ENCODE results near the gene HOXB6.

The HOXB6 gene

DNA sequence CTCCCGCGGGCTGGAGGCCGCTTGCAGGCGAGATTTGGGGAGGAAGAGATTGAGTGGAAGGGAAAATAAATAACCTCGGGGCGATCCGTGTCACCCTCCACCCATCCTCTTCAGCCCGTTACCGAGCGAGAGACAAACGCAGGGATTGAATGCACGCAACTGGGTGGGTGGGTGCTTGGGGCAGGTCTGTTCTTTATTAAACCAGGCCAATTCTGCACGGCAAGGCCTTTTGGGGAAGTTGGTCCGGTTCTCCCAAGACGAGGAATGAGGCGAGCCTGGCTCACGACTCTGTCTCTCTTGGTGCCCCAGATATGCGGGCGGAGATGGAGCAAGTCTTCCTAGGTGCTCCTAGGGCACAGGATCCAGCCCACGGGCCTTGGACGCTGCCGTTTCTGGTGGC, 6.4 kb upstream of the HOXB6 start:
- no peaks in the 10 kb centered on the region for H3K4me1 ChIP-seq (ENCODE audit: insufficient read depth, low read length)
- no peaks in the 10 kb centered on the region for H4K20me1 ChIP-seq (ENCODE audit: insufficient read depth, low read length)
- H3K27ac ChIP-seq (ENCODE audit: low read length) = no peak overlapping the region
- TF ChIP-seq, protein P1, sequence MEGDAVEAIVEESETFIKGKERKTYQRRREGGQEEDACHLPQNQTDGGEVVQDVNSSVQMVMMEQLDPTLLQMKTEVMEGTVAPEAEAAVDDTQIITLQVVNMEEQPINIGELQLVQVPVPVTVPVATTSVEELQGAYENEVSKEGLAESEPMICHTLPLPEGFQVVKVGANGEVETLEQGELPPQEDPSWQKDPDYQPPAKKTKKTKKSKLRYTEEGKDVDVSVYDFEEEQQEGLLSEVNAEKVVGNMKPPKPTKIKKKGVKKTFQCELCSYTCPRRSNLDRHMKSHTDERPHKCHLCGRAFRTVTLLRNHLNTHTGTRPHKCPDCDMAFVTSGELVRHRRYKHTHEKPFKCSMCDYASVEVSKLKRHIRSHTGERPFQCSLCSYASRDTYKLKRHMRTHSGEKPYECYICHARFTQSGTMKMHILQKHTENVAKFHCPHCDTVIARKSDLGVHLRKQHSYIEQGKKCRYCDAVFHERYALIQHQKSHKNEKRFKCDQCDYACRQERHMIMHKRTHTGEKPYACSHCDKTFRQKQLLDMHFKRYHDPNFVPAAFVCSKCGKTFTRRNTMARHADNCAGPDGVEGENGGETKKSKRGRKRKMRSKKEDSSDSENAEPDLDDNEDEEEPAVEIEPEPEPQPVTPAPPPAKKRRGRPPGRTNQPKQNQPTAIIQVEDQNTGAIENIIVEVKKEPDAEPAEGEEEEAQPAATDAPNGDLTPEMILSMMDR (IDR thresholded peaks at IDR 0.05; ENCODE audit: borderline replicate concordance, extremely low read depth, low read length, poor library complexity, severe bottlenecking) = no peak
- TF ChIP-seq EZH2 (IDR thresholded peaks at IDR 0.05; ENCODE audit: borderline replicate concordance, low read depth, low read length, severe bottlenecking) = no peak
- no peak overlapping the region for H3K4me3 ChIP-seq (ENCODE audit: low read depth in 1 of 2, low read length in 2 of 2)
- DNase-seq = no peak
- no peaks in the 10 kb centered on the region for H3K36me3 ChIP-seq (ENCODE audit: insufficient read depth, low read length)
- no peaks in the 10 kb centered on the region for H3K79me2 ChIP-seq (ENCODE audit: insufficient read depth, low read length)
- ATAC-seq (ENCODE audit: insufficient read depth, low read depth) = no peak
- no peak overlapping the region for H3K9ac ChIP-seq (ENCODE audit: low read depth, low read length)
- peaks cover 8% of the 10 kb centered on the region for H3K27me3 ChIP-seq (ENCODE audit: insufficient read depth, low read length, poor library complexity)
- no peak overlapping the region for H3K4me2 ChIP-seq (ENCODE audit: insufficient read depth, low read length)
- no peaks in the 10 kb centered on the region for H3K9me3 ChIP-seq (ENCODE audit: insufficient read depth, low read length, severe bottlenecking)
- H2AFZ ChIP-seq (ENCODE audit: low read depth, low read length) = no peak overlapping the region

DNA sequence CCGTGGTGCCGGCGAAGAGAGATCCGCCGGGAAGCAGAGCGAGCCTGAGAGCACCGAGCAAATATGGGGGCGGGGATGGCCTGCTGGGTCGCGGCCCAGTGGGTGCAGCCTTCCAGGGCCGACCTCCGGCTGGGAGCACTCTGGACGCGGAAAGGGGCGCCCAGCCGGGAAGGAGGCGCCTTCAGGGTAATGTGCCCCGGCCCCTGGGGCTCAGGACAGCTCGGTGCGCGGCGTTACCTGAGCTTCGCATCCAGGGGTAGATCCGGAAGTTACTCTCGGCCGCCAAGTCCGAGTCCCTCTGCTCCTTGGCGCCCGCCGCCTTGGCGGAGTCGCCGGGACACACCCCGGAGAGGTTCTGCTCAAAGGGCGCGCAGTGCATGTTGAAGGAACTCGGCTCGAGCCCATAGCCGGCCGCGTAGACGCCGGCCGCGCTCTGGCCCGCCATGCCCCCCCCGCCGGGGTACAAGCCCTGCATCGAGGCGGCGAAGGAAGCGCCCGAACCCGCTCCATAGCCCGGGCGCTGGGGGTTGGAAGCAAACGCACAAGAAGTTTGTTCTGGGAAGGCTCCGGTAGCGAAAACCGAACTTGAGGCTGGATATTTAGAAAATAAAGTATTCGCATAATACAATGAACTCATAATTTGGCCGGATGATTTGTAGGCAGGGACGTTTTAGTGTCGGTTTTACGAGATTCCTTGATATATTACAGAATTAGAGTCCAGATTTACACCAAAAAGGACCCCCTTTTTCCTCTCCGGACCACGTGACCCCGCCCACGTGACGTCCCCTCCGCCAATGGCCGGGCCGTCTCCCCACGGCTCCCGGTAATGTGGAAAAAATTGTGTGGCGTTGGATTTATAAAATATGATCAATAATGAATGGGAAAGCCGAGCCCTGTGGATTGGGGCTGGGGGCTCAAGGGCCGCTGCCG, 5.8 kb upstream of the HOXB6 start, which contains the start of gene HOXB7:
HOXB7 (minus strand) TSS at position 736 of the 930 bp plus-strand sequence; CDS start at position 637, 99 bp downstream.
- no peak within 1 kb of the TSS for H3K4me3 ChIP-seq (ENCODE audit: low read depth in 1 of 2, low read length in 2 of 2)
- H3K27ac ChIP-seq (ENCODE audit: low read length) = no peak within 1 kb of the TSS
- TF ChIP-seq, protein P1 (IDR thresholded peaks at IDR 0.05; ENCODE audit: borderline replicate concordance, extremely low read depth, low read length, poor library complexity, severe bottlenecking) = no peak
- TF ChIP-seq EZH2 (IDR thresholded peaks at IDR 0.05; ENCODE audit: borderline replicate concordance, low read depth, low read length, severe bottlenecking) = no peak
- H4K20me1 ChIP-seq (ENCODE audit: insufficient read depth, low read length) = no peaks in the 10 kb centered on the region
- no peaks in the 10 kb centered on the region for H3K79me2 ChIP-seq (ENCODE audit: insufficient read depth, low read length)
- H3K9me3 ChIP-seq (ENCODE audit: insufficient read depth, low read length, severe bottlenecking) = no peaks in the 10 kb centered on the region
- peaks cover 5% of the 10 kb centered on the region for H3K27me3 ChIP-seq (ENCODE audit: insufficient read depth, low read length, poor library complexity)
- no peaks in the 10 kb centered on the region for H3K36me3 ChIP-seq (ENCODE audit: insufficient read depth, low read length)
- no peak within 1 kb of the TSS for H3K9ac ChIP-seq (ENCODE audit: low read depth, low read length)
- no peak within 1 kb of the TSS for H2AFZ ChIP-seq (ENCODE audit: low read depth, low read length)
- H3K4me1 ChIP-seq (ENCODE audit: insufficient read depth, low read length) = no peaks in the 10 kb centered on the region
- ATAC-seq (ENCODE audit: insufficient read depth, low read depth) = no peak
- DNase-seq = no peak
- H3K4me2 ChIP-seq (ENCODE audit: insufficient read depth, low read length) = no peak within 1 kb of the TSS

DNA sequence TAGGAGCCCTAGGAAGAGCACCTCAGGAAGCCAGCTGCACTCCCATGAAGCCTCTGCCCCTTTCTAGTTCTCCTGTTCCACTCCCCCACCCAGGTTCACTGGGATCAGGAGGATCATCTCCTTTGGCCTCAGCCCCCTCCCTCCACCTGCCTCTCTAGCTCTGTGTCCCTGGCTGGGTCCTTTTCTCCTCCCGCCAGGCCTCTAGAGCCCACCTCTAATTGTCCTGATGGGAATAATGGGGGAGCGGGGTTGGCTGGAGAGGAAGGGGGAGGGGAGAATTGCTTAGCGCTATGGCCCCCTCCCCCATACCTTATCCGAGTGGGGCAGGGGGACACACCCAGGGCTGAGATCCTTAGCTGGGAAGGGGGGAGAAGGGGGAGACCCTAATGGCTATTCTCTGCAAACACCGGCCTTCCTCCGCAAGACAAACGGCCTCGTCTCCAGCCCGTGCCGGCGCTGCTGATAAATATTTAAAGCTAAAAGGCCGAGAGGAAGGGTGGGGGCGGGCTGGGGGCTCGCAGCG, 5.0 kb upstream of the HOXB6 start:
- H3K4me2 ChIP-seq (ENCODE audit: insufficient read depth, low read length) = no peak overlapping the region
- H3K4me1 ChIP-seq (ENCODE audit: insufficient read depth, low read length) = no peaks in the 10 kb centered on the region
- H4K20me1 ChIP-seq (ENCODE audit: insufficient read depth, low read length) = no peaks in the 10 kb centered on the region
- no peak overlapping the region for H3K27ac ChIP-seq (ENCODE audit: low read length)
- no peaks in the 10 kb centered on the region for H3K36me3 ChIP-seq (ENCODE audit: insufficient read depth, low read length)
- H3K9ac ChIP-seq (ENCODE audit: low read depth, low read length) = no peak overlapping the region
- ATAC-seq (ENCODE audit: insufficient read depth, low read depth) (no peak), DNase-seq (no peak)
- H3K9me3 ChIP-seq (ENCODE audit: insufficient read depth, low read length, severe bottlenecking) = no peaks in the 10 kb centered on the region
- no peak overlapping the region for H3K4me3 ChIP-seq (ENCODE audit: low read depth in 1 of 2, low read length in 2 of 2)
- H2AFZ ChIP-seq (ENCODE audit: low read depth, low read length) = no peak overlapping the region
- no peaks in the 10 kb centered on the region for H3K79me2 ChIP-seq (ENCODE audit: insufficient read depth, low read length)
- H3K27me3 ChIP-seq (ENCODE audit: insufficient read depth, low read length, poor library complexity) = peaks cover 7% of the 10 kb centered on the region
- no peak for TF ChIP-seq EZH2 (IDR thresholded peaks at IDR 0.05; ENCODE audit: borderline replicate concordance, low read depth, low read length, severe bottlenecking)
- TF ChIP-seq, protein P1 (IDR thresholded peaks at IDR 0.05; ENCODE audit: borderline replicate concordance, extremely low read depth, low read length, poor library complexity, severe bottlenecking) = no peak

Measured in DND-41 (cell line).